HG02759 (cell line): Measurements from ENCODE around the gene SHLD3.
"Not testable (repeated sequence)": the region's sequence is repeated elsewhere in the genome, so short reads cannot be mapped to it uniquely, and the experiment has no call there.

Experiments used
- ATAC-seq: cut with Tn5 transposase; IDR thresholded peaks from one replicate; pipeline ENCODE4 v1.9.1; 2021; ENCODE audit warnings: mild to moderate bottlenecking, moderate library complexity; ENCODE audit not compliant: unreplicated experiment

Gene SHLD3

GRCh38 chr5:65674749-65675148, 49.9 kb downstream of the SHLD3 start:
- ATAC-seq: no peak

GRCh38 chr5:65676056-65676455, 51.2 kb downstream of the SHLD3 start:
- not testable (repeated sequence) for ATAC-seq
